ENCODE results near the gene MRPL11. TPM values are rescaled to one million over a fixed set of nuclear protein-coding genes. Genes with fewer than 3 reads are reported as not detected.
A peak's percentile ranks its signal among the peaks of the same experiment; 100 is the strongest.

The MRPL11 gene
- 10 to 100 TPM; 46.9 to 59.4 TPM for total RNA-seq
- long read RNA-seq, transcript MRPL11-201 (5 exons, 1,605 nt), result major isoform, 19 of 39 reads
- long read RNA-seq, partial matches to known transcripts, result 18 of 39 reads
- long read RNA-seq, other reads (novel, unspliced or antisense), result 1 of 39 reads

DNA sequence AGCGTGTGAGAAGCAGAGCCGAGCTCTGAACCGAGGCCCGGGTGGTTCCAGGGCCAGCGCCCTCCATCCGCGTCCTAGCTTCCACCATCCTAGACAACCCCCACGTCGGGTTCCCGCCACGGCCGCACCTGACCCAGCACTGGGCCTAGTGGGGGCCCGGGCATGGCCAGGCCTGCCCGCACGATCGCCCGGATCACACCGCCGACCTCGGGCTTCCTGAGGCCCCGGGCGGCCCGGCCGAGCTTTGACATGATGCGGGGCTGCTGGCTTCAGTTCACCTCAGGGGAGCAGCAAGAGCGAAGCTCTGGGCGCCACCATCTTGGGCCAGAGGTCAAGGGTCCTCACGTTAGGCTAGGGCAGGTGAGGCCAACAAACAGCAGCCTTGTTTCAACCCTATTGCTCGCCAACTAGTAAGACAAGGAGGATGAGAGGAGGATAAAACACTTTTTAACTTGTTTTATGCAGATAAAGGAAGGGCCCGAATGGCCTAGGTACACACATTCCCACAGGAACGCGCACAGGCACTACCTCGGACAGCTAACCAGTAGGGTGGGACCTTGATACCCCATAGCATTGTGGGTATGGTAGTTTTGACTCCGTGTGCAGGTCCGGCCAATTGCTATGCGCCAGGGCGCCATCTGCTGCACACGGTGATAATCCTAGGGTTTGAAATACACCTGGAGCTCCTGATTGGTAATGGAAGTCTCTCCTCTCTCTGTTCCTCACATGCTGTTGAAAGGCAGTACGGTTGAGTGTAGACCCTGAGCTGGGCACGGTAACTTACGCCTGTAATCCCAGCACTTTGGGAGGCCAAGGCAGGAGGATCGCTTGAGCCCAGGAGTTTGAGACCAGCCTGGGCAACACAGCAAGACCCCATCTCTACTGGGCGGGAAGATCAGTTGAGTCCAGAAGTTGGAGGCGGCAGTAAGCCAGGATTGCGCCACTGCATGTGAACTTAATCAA is at the start of gene MRPL11:
TSS of gene MRPL11 (minus strand) at position 345 of the 963 bp plus-strand sequence. CDS start at position 251, 94 bp downstream.
- DNase-seq (peak; percentile 87 to 96), ATAC-seq (peak; percentile 98)
- intact Hi-C loops (cut with DNase I, micrococcal nuclease), result no loop called here

DNA sequence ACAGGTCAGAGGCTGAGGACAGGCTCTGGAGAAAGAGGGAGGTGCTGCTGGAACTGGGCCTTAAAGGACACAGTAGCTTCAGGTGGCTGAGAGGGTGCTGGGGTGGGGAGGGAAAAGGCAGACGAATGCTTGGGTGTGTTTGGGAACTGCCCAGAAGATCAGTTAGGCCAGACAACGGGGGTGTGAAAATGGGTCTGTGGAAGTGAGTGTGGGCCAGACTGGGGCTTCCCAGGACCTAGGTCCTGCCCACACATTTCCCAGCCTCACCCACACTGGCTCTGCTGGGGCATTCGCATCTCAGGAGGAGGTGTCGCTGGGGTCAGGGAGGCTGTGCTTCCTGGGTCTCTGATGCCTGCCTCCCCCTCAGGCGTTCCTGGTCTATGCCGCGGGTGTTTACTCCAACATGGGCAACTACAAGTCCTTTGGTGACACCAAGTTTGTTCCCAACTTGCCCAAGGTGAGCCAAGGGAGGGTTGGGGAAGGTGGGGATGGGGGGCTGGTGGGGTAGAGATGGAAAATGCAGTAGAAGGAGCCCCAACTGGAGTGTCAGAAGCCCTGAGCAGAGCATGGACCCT is 46.2 kb upstream of the MRPL11 start:
- ATAC-seq (no peak), DNase-seq (no peak)
- intact Hi-C loops (cut with DNase I, micrococcal nuclease), result no loop called here

DNA sequence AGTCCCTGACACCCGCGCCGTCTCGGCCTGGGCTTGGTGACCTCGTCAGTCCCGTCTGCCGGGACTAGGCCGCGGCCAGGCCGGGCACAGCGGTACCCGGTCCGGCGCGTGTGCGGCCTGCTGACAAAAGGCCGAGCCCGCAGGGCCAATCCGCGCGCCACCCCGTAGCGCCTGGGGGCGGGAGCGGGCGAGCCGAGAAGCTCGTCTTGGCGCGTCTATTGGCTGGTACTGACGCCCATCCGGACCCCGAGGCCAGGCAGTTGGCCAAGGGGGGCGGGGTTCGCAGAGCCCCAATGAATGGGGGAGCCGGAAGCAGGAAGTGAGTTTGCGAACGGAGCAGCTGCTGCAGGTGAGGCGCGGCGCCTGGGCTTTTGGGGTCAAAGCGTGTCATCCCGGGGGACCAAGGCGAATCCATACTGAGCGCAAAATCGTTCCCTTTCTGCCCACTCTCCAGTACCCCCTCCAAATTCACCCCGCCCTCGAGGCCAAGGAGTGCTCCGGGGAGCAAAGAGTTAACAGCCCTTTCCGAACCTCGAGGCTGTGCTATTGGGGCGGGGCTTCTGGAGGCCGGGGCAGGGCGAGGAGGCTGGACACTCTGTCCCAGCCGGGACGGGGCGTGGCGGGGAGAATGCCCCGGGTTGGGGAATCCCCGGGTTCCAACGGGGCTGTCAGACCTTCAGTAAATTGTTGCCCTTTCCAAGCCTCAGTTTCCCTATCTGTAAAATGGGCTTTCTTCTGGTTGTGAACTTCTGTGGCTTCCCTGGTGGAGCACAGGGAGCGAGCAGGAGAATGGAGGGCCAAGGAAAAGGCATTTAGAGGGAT is 41.7 kb upstream of the MRPL11 start, which contains the start of gene DPP3:
TSS of gene DPP3 (plus strand) at position 318 of the 822 bp plus-strand sequence. CDS start 1,767 bp downstream, outside the sequence.
- peak; percentile 93 for ATAC-seq
- peak; percentile 98 for DNase-seq
- intact Hi-C loops (cut with DNase I, micrococcal nuclease), result no loop called here

DNA sequence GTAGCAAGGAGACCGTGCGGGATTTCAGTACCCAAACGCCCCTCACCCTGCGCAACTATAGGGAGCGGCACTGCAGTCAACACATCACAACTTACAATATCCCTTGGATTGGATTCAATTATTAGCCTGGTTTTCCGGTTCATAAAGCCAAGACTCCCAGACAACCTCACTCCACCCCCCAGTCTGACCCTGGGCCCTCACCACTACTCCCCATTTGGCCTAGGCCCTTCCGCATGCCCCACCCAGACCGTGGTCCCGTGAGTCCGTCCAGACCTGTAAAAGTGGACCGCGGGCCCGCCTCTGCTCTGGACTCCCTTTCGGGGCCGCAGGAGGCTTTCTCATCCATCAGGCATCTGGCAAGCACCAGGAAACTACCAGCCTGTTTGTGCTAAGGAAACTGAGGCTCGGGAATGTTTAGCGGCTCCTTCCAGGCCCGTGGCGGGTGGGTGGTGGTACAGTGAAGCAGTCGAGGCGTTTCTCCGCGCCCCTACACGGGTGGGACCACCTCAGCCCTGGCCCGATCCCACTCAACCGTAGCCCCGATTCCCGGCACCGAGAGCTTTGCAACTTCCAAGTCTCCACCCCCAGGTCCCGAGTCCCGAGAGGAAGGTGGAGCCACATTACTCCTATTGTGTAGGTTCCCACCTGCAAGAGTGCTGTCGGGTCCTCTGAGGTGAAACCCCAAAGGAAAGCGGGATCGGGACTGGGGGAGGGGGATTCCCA is 40.9 kb upstream of the MRPL11 start:
- DNase-seq (peak; percentile 67 to 73), ATAC-seq (peak; percentile 61)
- intact Hi-C loops (cut with DNase I, micrococcal nuclease), result no loop called here

DNA sequence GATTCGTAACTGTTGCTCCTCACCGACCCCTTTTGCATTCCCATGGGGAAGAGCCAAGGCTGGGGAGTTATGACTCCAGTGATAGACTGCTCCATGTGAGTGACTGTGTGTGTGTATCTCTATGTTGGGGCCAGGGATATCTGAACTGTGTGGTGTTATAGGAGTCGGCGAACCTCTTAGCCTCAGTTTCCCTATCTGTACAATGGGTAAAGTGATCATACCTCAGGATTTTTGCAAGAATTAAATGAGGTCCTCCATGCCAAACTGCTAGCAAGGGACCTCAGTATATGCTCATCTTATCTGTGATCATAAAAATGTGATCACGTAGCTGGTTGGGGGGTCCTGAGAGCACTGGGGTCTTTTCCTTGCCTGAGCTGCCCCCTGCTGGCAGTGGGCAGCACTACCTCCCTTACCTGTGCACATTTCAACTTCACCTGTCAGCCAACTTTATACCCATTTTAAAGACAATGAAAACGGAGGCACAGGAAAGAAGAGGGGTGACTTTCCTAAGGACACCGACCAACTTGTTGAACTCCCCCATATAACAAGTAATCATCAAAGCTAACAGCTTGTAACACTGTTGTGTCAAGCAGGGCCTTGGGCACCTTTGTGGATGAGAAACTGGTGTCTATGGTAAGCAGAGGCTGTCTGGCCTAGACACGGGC is 40.2 kb upstream of the MRPL11 start:
- no peak for ATAC-seq
- intact Hi-C loops (cut with DNase I, micrococcal nuclease), result no loop called here
- DNase-seq, result no peak

DNA sequence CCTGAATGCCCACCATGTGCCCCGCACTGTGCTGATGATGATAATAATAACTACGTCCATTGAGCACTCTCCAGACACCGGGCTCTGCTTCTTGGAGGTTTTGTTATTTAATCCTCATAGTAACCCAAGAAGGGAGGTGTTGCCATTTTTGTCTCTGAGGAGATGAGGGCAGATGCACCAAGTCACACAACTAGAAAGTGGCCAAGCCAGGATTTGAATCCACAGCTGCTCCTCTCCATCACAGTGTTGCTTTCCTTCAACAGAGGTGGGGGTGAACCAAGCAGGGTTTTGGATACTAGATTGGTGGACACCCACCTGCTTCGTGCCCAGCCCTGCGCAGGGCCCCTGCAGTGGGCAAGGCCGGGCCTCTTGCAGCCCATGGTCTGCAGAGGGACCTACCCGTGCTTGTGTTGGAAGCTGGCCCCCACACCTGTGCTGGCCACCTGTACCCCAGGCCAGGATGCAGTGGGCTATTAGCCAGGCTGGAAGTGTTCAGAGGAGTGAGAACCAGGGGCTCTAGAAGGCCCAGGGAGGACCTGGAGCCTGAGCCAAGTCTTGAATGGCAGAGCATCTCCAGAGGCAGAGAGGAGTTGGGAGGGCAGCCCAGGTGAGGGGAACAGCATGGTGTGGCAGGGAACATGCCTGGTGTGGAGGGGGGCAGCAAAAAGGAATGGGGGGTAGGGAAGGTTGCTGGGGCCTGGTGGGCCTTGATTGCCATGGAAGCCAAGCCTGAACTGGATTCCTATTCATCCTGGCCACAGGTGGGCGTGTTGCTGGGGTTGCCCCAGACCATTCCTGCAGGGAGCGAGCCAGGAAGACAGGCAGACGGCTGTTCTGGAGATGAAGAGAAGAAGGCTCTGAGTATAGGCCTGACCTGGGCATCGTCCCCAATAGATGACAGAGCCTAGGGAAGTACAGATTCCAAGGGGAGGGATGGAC is 38.9 kb upstream of the MRPL11 start:
- ATAC-seq, result no peak
- DNase-seq, result no peak
- intact Hi-C loops (cut with DNase I, micrococcal nuclease), result no loop called here

DNA sequence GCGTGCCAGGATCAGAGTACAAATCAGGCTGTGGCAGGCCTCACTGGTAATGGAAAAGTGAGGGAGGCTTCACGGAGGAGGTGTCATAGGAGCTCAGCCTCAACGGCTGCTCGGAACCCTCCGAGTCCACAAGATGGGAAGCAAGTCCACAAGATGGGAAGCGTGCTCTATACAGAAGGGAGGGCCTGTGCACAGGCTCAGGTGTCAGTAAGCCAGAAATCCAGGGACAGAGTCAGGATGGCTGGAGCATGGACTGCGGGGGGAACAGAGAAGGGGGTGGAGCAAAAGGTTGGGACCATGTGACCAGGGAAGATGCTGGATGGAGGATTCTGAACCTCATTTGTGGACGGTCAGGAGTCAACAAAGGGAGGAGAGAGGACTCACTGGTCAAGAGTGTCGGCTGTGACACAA is 38.2 kb upstream of the MRPL11 start:
- ATAC-seq (no peak), DNase-seq (no peak)
- intact Hi-C loops (cut with DNase I, micrococcal nuclease), result no loop called here

DNA sequence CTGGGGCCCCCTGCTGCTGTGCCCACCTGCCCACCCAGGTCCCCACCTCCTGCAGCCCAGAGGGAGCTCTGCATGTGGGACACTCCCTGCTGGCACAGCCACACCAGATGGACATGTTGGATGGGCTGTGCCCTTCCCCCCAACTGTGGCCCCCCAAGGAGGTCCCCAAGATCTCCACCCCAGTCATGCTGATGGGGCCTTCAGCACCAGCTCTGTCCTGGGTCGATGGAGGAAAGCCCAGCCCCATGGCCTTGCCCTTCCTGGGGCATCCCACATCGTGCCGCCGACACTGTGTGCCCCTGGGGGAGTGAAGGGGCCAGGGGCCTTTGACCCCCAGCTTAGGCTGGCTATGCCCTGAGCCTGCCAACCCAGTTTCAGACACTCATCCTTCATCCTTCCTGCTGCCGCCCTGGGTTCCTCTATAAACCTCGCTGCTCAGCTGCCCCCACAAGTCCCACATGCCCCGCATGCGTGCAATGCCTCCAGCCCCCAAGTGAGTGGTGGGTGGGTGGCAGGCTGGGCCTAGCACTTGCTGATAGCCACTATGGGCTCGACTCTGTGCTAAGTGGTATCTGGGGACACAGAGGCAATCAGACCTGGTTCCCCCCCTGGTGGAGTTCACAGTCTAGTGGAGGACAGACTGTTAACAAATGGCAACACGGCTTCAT is 37.7 kb upstream of the MRPL11 start:
- ATAC-seq (no peak), DNase-seq (no peak)
- intact Hi-C loops (cut with DNase I, micrococcal nuclease), result no loop called here

DNA sequence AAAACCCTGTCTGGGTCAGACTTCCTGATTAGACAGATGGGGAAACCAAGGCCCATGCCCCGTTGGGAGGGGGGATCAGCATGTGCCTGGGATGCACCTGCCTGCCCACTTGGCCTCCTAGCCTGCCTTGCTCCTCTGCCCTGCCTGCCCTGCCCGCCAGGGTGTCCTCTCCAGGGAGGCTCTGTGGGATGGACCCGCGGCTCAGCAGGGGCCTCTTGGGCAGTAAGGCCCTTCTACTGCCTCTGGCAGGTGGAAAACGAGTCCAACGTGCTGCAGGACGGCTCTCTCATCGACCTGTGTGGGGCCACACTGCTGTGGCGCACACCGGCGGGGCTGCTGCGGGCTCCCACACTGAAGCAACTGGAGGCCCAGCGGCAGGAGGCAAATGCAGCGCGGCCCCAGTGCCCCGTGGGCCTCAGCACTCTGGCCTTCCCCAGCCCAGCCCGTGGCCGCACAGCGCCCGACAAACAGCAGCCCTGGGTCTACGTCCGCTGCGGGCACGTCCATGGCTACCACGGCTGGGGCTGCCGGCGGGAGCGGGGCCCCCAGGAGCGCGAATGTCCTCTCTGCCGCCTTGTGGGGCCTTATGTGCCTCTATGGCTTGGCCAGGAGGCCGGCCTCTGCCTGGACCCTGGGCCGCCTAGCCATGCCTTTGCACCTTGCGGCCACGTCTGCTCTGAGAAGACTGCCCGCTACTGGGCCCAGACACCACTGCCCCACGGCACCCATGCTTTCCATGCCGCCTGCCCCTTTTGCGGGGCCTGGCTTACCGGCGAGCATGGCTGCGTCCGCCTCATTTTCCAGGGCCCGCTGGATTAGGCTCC is 36.9 kb upstream of the MRPL11 start:
- no peak for DNase-seq
- intact Hi-C loops (cut with DNase I, micrococcal nuclease), result no loop called here
- ATAC-seq, result no peak

DNA sequence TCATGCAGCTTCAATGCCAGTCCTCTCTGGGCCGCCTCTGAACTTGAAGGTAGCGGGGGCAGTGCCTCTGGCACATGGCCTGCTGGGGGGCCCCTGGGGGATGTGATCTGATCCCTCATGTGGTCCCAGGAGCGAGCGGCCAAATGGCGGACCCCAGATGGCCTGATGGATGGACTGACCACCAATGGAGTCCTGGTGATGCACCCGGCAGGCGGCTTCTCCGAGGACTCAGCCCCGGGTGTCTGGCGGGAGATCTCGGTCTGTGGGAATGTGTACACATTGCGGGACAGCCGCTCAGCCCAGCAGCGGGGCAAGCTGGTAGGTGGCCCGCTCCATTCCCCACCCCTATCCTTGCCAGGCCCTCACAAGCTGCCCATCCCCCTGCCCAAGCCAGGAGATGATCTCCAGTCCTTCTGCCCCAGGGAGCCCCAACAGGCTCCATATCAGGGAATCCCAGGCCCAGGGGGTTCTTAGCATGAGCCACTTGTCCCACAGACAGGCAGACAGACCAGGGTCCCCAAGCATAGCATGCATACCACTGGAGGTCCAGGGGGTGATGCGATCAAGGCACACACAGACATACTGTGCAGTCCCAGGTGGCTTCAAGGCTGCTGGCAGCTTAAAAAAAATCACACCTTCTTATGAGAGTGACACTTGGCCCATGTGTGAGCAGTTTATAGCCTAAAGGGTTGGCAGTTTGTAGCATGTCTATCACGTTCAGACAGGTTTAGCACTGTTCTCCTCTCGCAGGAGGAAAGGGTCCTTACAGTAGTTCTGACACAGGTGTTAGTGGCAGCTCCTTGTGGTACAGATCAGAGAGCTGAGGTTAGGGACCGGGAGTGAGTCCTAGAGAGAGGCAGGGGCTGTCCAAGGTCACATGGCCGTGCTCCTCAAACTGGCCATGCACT is 35.2 kb upstream of the MRPL11 start:
- ATAC-seq, result no peak
- intact Hi-C loops (cut with DNase I, micrococcal nuclease), result no loop called here
- DNase-seq, result no peak

DNA sequence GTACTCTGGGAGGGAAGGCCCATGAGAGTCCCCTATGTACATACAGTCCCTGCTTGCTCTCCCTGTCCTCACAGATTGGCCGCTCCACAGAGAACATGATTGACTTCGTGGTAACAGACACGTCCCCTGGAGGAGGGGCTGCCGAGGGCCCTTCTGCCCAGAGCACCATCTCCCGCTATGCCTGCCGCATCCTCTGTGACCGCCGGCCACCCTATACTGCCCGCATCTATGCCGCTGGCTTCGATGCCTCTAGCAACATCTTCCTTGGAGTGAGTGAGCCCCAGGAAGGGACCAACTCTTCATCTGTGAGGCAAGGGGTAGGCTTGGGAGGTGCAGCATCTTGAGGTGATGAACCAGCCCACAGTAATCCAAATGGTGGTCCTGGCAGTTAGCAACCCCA is 34.5 kb upstream of the MRPL11 start:
- DNase-seq, result no peak
- intact Hi-C loops (cut with DNase I, micrococcal nuclease), result no loop called here
- ATAC-seq, result no peak

DNA sequence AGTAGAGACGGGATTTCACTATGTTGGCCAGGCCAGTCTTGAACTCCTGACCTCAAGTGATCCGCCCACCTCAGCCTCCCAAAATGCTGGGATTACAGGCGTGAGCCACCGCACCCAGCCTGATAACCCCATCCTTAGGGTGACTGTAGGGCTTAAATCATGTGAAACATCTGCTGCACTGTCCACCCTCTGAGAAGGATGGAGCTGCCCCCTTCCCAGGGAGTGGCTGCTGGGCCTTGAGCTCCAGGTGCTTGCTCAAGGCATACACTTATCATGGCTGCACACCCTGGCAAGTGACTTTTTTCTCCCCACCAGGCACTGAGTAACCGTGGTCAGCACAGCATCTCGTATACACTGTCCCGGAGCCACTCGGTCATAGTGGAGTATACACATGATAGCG is 33.4 kb upstream of the MRPL11 start:
- ATAC-seq, result no peak
- no peak for DNase-seq
- intact Hi-C loops (cut with DNase I, micrococcal nuclease), result no loop called here

DNA sequence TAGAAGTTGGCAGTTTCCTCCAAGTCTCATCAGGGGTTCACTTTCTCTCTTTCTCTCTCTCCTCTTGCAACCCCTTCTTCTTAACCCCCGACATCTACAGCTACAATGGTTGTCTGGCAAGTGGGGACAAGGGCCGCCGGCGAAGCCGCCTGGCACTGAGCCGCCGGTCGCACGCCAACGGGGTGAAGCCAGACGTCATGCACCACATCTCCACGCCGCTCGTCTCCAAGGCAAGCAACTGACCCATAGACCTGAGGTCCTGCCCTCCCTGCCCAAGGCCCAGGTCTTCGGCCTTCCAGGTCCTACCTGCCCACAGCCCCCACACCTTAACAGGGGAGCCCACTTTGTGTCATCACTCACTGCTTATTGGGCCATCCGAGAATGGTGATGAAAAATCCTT is 32.5 kb upstream of the MRPL11 start:
- intact Hi-C loops (cut with DNase I, micrococcal nuclease), result no loop called here
- ATAC-seq (no peak), DNase-seq (no peak)

DNA sequence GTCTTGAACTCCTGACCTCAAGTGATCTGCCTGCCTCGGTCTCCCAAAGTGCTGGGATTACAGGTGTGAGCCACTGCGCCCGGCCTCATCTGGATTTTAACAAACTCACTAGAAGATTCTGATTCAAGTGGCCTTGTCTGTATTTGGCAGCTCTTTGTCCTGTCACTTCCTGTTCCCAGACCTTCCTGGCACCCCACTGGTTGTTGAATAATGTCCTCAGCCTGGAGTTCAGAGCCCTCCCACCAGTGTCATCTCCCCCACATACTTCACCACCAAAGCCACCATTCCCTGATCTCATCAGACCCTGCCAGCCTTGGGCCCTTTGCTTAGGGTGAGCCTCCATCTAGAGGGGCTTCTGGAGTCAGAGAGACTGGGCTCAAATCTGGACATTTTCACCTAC is 31.4 kb upstream of the MRPL11 start:
- no peak for DNase-seq
- intact Hi-C loops (cut with DNase I, micrococcal nuclease), result no loop called here
- no peak for ATAC-seq

DNA sequence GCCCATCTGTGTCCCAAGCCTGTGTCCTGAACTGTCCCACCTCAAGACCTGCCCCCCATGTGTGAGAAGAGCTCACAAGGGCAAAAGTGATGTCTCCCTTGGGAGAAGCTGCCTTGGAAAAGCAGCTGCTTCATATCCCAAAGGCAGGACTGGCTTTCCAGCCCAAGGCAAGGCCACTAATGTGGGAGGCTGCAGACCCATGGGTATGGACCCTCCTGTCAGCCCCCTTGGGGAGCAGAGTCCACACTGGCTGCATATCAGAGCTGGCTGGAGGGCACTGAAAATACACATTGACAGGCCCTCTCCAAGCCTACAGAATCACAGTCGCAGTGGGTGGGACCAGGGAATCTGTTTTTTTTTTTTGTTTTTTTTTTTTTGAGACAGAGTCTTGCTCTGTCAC is 30.8 kb upstream of the MRPL11 start:
- no peak for ATAC-seq

More for the DNA sequence above, 30.8 kb upstream of the MRPL11 start:
- DNase-seq, result no peak
- intact Hi-C loops (cut with DNase I, micrococcal nuclease), result no loop called here

Measured in left colon (tissue), 2 donors.